H1 (cell line): ENCODE data around the gene PDE8A. TPM values are rescaled to one million over a fixed set of nuclear protein-coding genes. Genes with fewer than 3 reads are reported as not detected.

Experiments used
- BACH1 ChIP-seq: IDR thresholded peaks from 2 replicates; pipeline ENCODE4 v1.6.1; 2012; ENCODE audit warnings: low read length, improper control_type of control experiment
- CREB1 ChIP-seq: IDR thresholded peaks from 2 replicates; pipeline ENCODE4 v1.6.1; 2012; ENCODE audit warnings: inconsistent platforms
- KDM1A ChIP-seq: fragments of 200-600, 300-600 bp; sonication (generic); IDR thresholded peaks from 2 replicates; pipeline ENCODE4 v1.7.1; 2016; ENCODE audit warnings: mild to moderate bottlenecking, low read length, borderline replicate concordance
- SAP30 ChIP-seq: fragments of 300-600 bp; sonication (generic); IDR thresholded peaks from 2 replicates; pipeline ENCODE4 v1.7.1; 2012; ENCODE audit warnings: low read length, moderate library complexity, mild to moderate bottlenecking, inconsistent platforms; ENCODE audit not compliant: insufficient read depth, insufficient replicate concordance
- SP4 ChIP-seq: IDR thresholded peaks from 2 replicates; pipeline ENCODE4 v1.6.1; 2012; ENCODE audit warnings: low read length, inconsistent platforms
- TCF12 ChIP-seq: IDR thresholded peaks from 2 replicates; pipeline ENCODE4 v1.6.1; 2011; ENCODE audit warnings: low read depth, mild to moderate bottlenecking, low read length
- polyA plus RNA-seq, 7 experiments: library from polyadenylated mRNA; depleted of rRNA in 3 of 7; stranded (reverse) in 5 of 7; unstranded in 2 of 7; fragments of >200 nt in 5 of 7; fragments of 200-250 nt in 2 of 7; gene quantifications; 1 replicate in 5 of 7; 2 replicates in 1 of 7; 4 replicates in 1 of 7; pipeline versions ENCODE4 v1.2.1 to v1.2.3, GENCODE V29; 2011 to 2013; ENCODE audit warnings: missing spikeins in 2 of 7, mixed read lengths in 2 of 7
- total RNA-seq: library from RNA; stranded (reverse); fragmentation: NEBNext Ultra II Directional; extraction: Animal tissue kit (Norgen Biotek cat#: 25700); gene quantifications from 2 replicates; pipeline ENCODE4 v1.2.1, GENCODE V29; 2021
- TF ChIP-seq, protein P1 (sequence below): IDR thresholded peaks from 2 replicates; pipeline ENCODE4 v1.6.1; 2012; ENCODE audit warnings: low read length, inconsistent platforms

PDE8A gene
- total and polyA plus RNA-seq, 2 of the 8 experiments (the other 6 are each of a cell fraction or from before 2014, with no cell fraction given): 6.9 to 7.8 TPM

DNA sequence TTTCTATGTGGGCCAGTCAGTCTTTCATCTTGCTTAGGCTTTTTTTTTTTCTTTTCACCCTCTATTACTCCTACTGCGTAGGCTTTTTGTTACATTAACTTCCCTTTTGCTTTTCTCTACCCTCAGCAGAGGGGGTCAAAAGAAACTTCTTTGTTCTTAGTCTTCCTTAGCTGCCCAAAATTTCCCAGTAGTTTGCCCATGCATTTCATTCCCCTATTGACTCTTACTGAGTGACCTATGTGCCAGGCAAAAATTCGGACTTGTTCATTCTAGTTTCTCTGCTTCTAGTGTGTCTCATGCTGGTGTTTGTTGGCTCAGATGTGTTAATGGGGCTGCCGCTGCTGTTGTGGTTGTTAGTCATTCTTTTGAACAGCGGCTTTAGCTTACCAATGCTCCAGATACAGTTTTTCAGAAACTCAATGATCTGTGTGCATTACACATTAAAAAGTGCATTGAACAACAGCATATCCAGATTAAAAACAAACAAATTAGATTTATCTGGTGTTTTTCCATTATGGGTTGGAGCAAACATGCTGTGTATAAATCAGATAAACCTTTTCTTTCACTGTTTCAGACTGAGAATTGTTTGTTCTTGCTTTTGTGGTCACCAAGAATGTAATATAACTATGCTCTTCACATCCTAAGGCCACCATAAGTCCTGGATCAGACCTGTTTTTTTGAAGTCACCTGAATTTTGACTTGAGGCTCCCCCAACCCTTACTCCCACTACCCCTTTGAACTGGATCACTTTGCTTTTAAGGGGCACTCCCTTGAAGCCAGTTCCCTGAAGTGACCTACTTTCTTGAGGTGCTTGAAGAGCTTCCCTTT, 43.1 kb downstream of the PDE8A start (continued):
- TF ChIP-seq TCF12: no peak
- no peak for TF ChIP-seq SP4
- TF ChIP-seq CREB1: no peak
- no peak for TF ChIP-seq KDM1A
- TF ChIP-seq SAP30: no peak
- TF ChIP-seq, protein P1, sequence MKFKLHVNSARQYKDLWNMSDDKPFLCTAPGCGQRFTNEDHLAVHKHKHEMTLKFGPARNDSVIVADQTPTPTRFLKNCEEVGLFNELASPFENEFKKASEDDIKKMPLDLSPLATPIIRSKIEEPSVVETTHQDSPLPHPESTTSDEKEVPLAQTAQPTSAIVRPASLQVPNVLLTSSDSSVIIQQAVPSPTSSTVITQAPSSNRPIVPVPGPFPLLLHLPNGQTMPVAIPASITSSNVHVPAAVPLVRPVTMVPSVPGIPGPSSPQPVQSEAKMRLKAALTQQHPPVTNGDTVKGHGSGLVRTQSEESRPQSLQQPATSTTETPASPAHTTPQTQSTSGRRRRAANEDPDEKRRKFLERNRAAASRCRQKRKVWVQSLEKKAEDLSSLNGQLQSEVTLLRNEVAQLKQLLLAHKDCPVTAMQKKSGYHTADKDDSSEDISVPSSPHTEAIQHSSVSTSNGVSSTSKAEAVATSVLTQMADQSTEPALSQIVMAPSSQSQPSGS: no peak
- no peak for TF ChIP-seq BACH1
